ENCODE measurements around the gene PRSS23. TPM values are rescaled to one million over a fixed set of nuclear protein-coding genes. Genes with fewer than 3 reads are reported as not detected.

PRSS23 gene
- total and polyA plus RNA-seq, 2 donors (not counting 3 experiments of a cell fraction or from before 2014, with no cell fraction given), result 146 to 278 TPM

- no peaks in the 10 kb centered on the region for H3K4me1 ChIP-seq (ENCODE audit: control insufficient read depth, extremely low read depth, insufficient read depth, low read length)
- no peak overlapping the region for H3K4me2 ChIP-seq (ENCODE audit: insufficient read depth, low read length)
- intact Hi-C loops (cut with micrococcal nuclease) (no loop called here), dilution Hi-C loops (cut with MboI; ENCODE audit: extremely low pct_ligation_motif_present, low sequenced_read_pairs) (no loop called here)
- no peaks in the 10 kb centered on the region for H3K27me3 ChIP-seq (ENCODE audit: control insufficient read depth in 2 of 2, insufficient read depth in 2 of 2, low read length in 2 of 2)
- no peak overlapping the region for H2AFZ ChIP-seq (ENCODE audit: low read depth, low read length)
- H3K4me3 ChIP-seq (replicated peaks in 1 of 3; ENCODE audit: insufficient read depth in 1 of 3, low read depth in 1 of 3, low read length in 3 of 3), result no peak overlapping the region
- no peak for TF ChIP-seq POLR2A (IDR thresholded peaks at IDR 0.05; ENCODE audit: low read depth, low read length)
- TF ChIP-seq CTCF (IDR thresholded peaks at IDR 0.05; ENCODE audit: extremely low read depth in 1 of 2, insufficient read depth in 1 of 2, low read depth in 1 of 2, low read length in 2 of 2), result no peak
- TF ChIP-seq GATA2 (IDR thresholded peaks at IDR 0.05; ENCODE audit: insufficient read depth, insufficient read length, low read depth, low read length), result no peak
- TF ChIP-seq FOS (IDR thresholded peaks at IDR 0.05; ENCODE audit: borderline replicate concordance, insufficient read depth, low read length), result no peak
- TF ChIP-seq POLR2AphosphoS5 (IDR thresholded peaks at IDR 0.05; ENCODE audit: insufficient read depth, low read depth, low read length), result no peak
- no peak for TF ChIP-seq JUN (IDR thresholded peaks at IDR 0.05; ENCODE audit: borderline replicate concordance, insufficient read depth, insufficient read length, low read depth)
- no peak for TF ChIP-seq MYC (IDR thresholded peaks at IDR 0.05; ENCODE audit: low read depth, low read length)
- TF ChIP-seq EZH2 (IDR thresholded peaks at IDR 0.05; ENCODE audit: borderline replicate concordance, low read depth, low read length, severe bottlenecking), result no peak
- no peak for TF ChIP-seq MAX (IDR thresholded peaks at IDR 0.05; ENCODE audit: insufficient read depth, insufficient read length)
- POLR2A ChIA-PET, result no interaction called here
- H3K36me3 ChIP-seq (ENCODE audit: control insufficient read depth in 2 of 2, extremely low read depth in 1 of 2, insufficient read depth in 2 of 2, low read length in 2 of 2), result no peaks in the 10 kb centered on the region
- H3K9me1 ChIP-seq (replicated peaks; ENCODE audit: control insufficient read depth, extremely low read depth, insufficient read depth, low read length), result no peaks in the 10 kb centered on the region
- DNase-seq (ENCODE audit: low read depth, low spot score) (no peak), FAIRE-seq (no peak)
- no peak overlapping the region for H3K27ac ChIP-seq (ENCODE audit: insufficient read depth, low read depth, low read length)
- H3K9ac ChIP-seq (replicated peaks; ENCODE audit: extremely low read depth, insufficient read depth, low read length), result no peak overlapping the region
- no peaks in the 10 kb centered on the region for H3K9me3 ChIP-seq (replicated peaks; ENCODE audit: control insufficient read depth, insufficient read depth, low read length)
- H4K20me1 ChIP-seq (replicated peaks; ENCODE audit: control insufficient read depth, extremely low read depth, insufficient read depth, low read length), result no peaks in the 10 kb centered on the region
- H3K79me2 ChIP-seq (ENCODE audit: control insufficient read depth, insufficient read depth, low read length), result no peaks in the 10 kb centered on the region
- no TSS peak for BruUV-seq (replicated peaks)
- CTCF ChIA-PET, result interaction anchor here (1.3 kb wide), 1 partner anchor 12 kb away, joined by 3 read pairs; no protein-coding TSS in a partner anchor
Observed at GRCh38 chr11:86775361-86775760, 25.0 kb upstream of the PRSS23 start.

Measured in endothelial cell of umbilical vein (primary cell).